K562 (cell line): ENCODE data around the gene BMP4. TPM values are rescaled to one million over a fixed set of nuclear protein-coding genes. Genes with fewer than 3 reads are reported as not detected.

Source experiments
- ATAC-seq: fragments of 200-7000 bp; cut with Tn5 transposase; 3 replicates; pipeline ENCODE4 v1.9.1; 2020; ENCODE audit warnings: moderate library complexity
- BruUV-seq: library from RNA; stranded (reverse); fragments of 400-500 nt; replicated peaks from 2 replicates; lab custom pipeline; 2021; lab: Mats Ljungman, UMichigan
- CTCF ChIA-PET: fragments of 300-600 bp; formaldehyde crosslinking; extraction: SDS; loops from one replicate; lab custom pipeline; 2021; ENCODE audit warnings: low intra/inter-chr PET ratio; lab: Yijun Ruan, JAX
- POLR2A ChIA-PET: fragments of 300-600, 350-650 bp; sonication (Branson Sonifier 250); formaldehyde crosslinking; extraction: SDS; loops from one replicate; lab custom pipeline; 2021; ENCODE audit warnings: antibody characterized with exemption, inconsistent platforms; lab: Yijun Ruan, JAX
- DNase-seq, 4 experiments: peaks; one replicate each; pipeline versions ENCODE4 v3.0.0 to v3.0.0-alpha.2; 2011 to 2018; ENCODE audit warnings: low spot score in 3 of 4, mixed read lengths in 3 of 4; ENCODE audit errors: extremely low read depth in 1 of 4
- FAIRE-seq: peaks from 2 replicates; lab custom pipeline; 2011; peaks lifted over from hg19 to GRCh38; lab: Jason Lieb, UNC
- H2AFZ ChIP-seq: 2 replicates; pipeline ENCODE4 v1.6.0; 2011; ENCODE audit warnings: low read depth, low read length, control low read depth, inconsistent platforms
- H3K27ac ChIP-seq: fragments of 200-600 bp; 3 replicates; pipeline ENCODE4 v1.8.0; 2011; ENCODE audit warnings: low read depth, mild to moderate bottlenecking, control low read depth, inconsistent platforms, low read length, moderate library complexity, mixed read lengths; ENCODE audit errors: extremely low read depth
- H3K27me3 ChIP-seq, 2 experiments: fragments of 300-600 bp in 1 of 2; 2 replicates in 1 of 2; 3 replicates in 1 of 2; pipeline versions ENCODE4 v1.6.0 to v1.8.0; 2011; ENCODE audit warnings: inconsistent platforms in 2 of 2, low read length in 2 of 2, mild to moderate bottlenecking in 1 of 2, mixed read lengths in 1 of 2, moderate library complexity in 1 of 2; ENCODE audit not compliant: control insufficient read depth in 2 of 2, insufficient read depth in 2 of 2
- H3K36me3 ChIP-seq: fragments of 300-600 bp; 3 replicates; pipeline ENCODE4 v1.8.0; 2011; ENCODE audit warnings: mild to moderate bottlenecking, low read length, inconsistent platforms; ENCODE audit not compliant: control insufficient read depth, insufficient read depth
- H3K4me1 ChIP-seq, 2 experiments: fragments of 200-600 bp in 1 of 2; replicated peaks in 1 of 2; 2 replicates in 1 of 2; 3 replicates in 1 of 2; pipeline versions ENCODE4 v1.5.1 to v1.8.0; 2011; ENCODE audit warnings: inconsistent platforms in 2 of 2, low read length in 2 of 2, mild to moderate bottlenecking in 1 of 2, mixed read lengths in 1 of 2, moderate library complexity in 1 of 2; ENCODE audit not compliant: control insufficient read depth in 2 of 2, insufficient read depth in 2 of 2
- H3K4me2 ChIP-seq: 2 replicates; pipeline ENCODE4 v1.6.1; 2011; ENCODE audit warnings: low read length, control low read depth, inconsistent platforms, mixed read lengths; ENCODE audit not compliant: insufficient read depth
- H3K4me3 ChIP-seq: fragments of 200-600 bp; sonication (generic), shearing (Covaris generic); 2 replicates; pipeline ENCODE4 v1.5.1; 2016; ENCODE audit warnings: control low read depth, inconsistent platforms
- H3K79me2 ChIP-seq: fragments of 200-600 bp; 3 replicates; pipeline ENCODE4 v1.8.0; 2011; ENCODE audit warnings: low read length, inconsistent platforms; ENCODE audit not compliant: control insufficient read depth, insufficient read depth
- H3K9ac ChIP-seq, 2 experiments: 2 replicates each; pipeline versions ENCODE4 v1.6.0 to v1.6.1; 2011; ENCODE audit warnings: low read depth in 2 of 2, low read length in 2 of 2, control low read depth in 1 of 2, inconsistent platforms in 1 of 2, mild to moderate bottlenecking in 1 of 2, mixed read lengths in 1 of 2; ENCODE audit not compliant: insufficient read depth in 1 of 2
- H3K9me1 ChIP-seq: one replicate; pipeline ENCODE4 v1.6.0; 2011; ENCODE audit warnings: inconsistent platforms, mild to moderate bottlenecking, low read length, moderate library complexity; ENCODE audit not compliant: control insufficient read depth, insufficient read depth
- H3K9me3 ChIP-seq: replicated peaks from 2 replicates; pipeline ENCODE4 v1.5.1; 2011; ENCODE audit warnings: low read depth, low read length, inconsistent platforms; ENCODE audit not compliant: control insufficient read depth, insufficient read depth
- H4K20me1 ChIP-seq: replicated peaks from 2 replicates; pipeline ENCODE4 v1.6.1; 2011; ENCODE audit warnings: low read length, inconsistent platforms, mixed read lengths; ENCODE audit not compliant: control insufficient read depth, insufficient read depth
- CREB1 ChIP-seq, 2 experiments: sonication (generic) in 1 of 2; formaldehyde crosslinking in 1 of 2; IDR thresholded peaks; 2 replicates each; pipeline versions ENCODE4 v1.6.1 to v1.8.0; 2012 to 2022; ENCODE audit warnings: inconsistent platforms in 1 of 2, mild to moderate bottlenecking in 1 of 2, missing genetic modification reagents in 1 of 2, moderate library complexity in 1 of 2
- MAFG ChIP-seq: fragments of 450-650 bp; conservative IDR thresholded peaks from 2 replicates; pipeline ENCODE4 v1.6.1; 2016; ENCODE audit warnings: missing genetic modification characterization, missing compliant biosample characterization
- NFIC ChIP-seq: fragments of 450-650 bp; IDR thresholded peaks from 2 replicates; pipeline ENCODE4 v1.6.1; 2017; ENCODE audit warnings: mild to moderate bottlenecking, inconsistent platforms
- PRPF4 ChIP-seq: fragments of 200-400 bp; formaldehyde crosslinking; IDR thresholded peaks from one replicate; pipeline ENCODE4 v1.6.1; 2017; ENCODE audit warnings: low read length, low read depth, mild to moderate bottlenecking; ENCODE audit not compliant: insufficient read depth, poor library complexity, severe bottlenecking
- ZFX ChIP-seq: sonication (generic); formaldehyde crosslinking; IDR thresholded peaks from 2 replicates; pipeline ENCODE4 v1.8.0; 2022; ENCODE audit warnings: mild to moderate bottlenecking, missing genetic modification reagents, moderate library complexity
- ZNF217 ChIP-seq: sonication (generic); formaldehyde crosslinking; IDR thresholded peaks from 2 replicates; pipeline ENCODE4 v1.8.0; 2022; ENCODE audit warnings: mild to moderate bottlenecking, missing genetic modification reagents
- WGBS: fragments of 100-300 bp; shearing (Covaris generic); methylation state at CpG from one replicate; pipeline ENCODE4 v1.1.6; 2016; ENCODE audit warnings: low coverage, mixed read lengths; ENCODE audit not compliant: insufficient coverage; ENCODE audit errors: missing lambda C conversion rate; 5-methylcytosine and 5-hydroxymethylcytosine counted together
- in situ Hi-C: fragments of 300-500 bp; cut with MboI; formaldehyde crosslinking; loops from 4 replicates; pipeline ENCODE4 v1.15.0; 2018; ENCODE audit warnings: inconsistent platforms, mixed read lengths
- intact Hi-C: fragments of 100-400 bp; cut with micrococcal nuclease; formaldehyde crosslinking; loops from 2 replicates; pipeline ENCODE4 v1.14.2; 2022
- polyA plus RNA-seq, 8 experiments: library from polyadenylated mRNA; depleted of rRNA in 4 of 8; stranded (reverse) in 5 of 8; unstranded in 3 of 8; fragments of >200 nt; fragmentation: Nextera tagmentation in 2 of 8; fragmentation: Illumina TruSeq in 1 of 8; extraction: Ambion mirVana in 2 of 8; extraction: Trizol in 1 of 8; gene quantifications; 2 replicates each; pipeline versions ENCODE4 v1.2.1 to v1.2.3, GENCODE V29; 2011 to 2014; ENCODE audit warnings: inconsistent platforms in 1 of 8, missing spikeins in 1 of 8
- total RNA-seq, 7 experiments: library from RNA; depleted of rRNA in 6 of 7; stranded (reverse); fragments of >200 nt in 6 of 7; fragmentation: Illumina TruSeq in 2 of 7; extraction: Trizol in 2 of 7; gene quantifications; 2 replicates each; pipeline versions ENCODE4 v1.2.1 to v1.2.3, GENCODE V29; 2011 to 2021; ENCODE audit warnings: low replicate concordance in 1 of 7
- TF ChIP-seq, protein P1 (sequence below): fragments of 450-650 bp; IDR thresholded peaks from 2 replicates; pipeline ENCODE4 v1.6.1; 2016; ENCODE audit warnings: low read depth, mild to moderate bottlenecking, moderate library complexity
- TF ChIP-seq, protein P2 (sequence below): IDR thresholded peaks from 2 replicates; pipeline ENCODE4 v1.6.1; 2011; ENCODE audit warnings: borderline replicate concordance, low read depth, mild to moderate bottlenecking, moderate library complexity, low read length; ENCODE audit not compliant: insufficient read depth, poor library complexity, severe bottlenecking
- TF ChIP-seq, protein P3 (sequence below): fragments of 450-650 bp; IDR thresholded peaks from 2 replicates; pipeline ENCODE4 v1.6.1; 2017; ENCODE audit warnings: antibody characterized with exemption

Gene BMP4
- total and polyA plus RNA-seq, 9 of the 15 experiments (the other 6 are each of a cell fraction or from before 2014, with no cell fraction given) = not detected

DNA sequence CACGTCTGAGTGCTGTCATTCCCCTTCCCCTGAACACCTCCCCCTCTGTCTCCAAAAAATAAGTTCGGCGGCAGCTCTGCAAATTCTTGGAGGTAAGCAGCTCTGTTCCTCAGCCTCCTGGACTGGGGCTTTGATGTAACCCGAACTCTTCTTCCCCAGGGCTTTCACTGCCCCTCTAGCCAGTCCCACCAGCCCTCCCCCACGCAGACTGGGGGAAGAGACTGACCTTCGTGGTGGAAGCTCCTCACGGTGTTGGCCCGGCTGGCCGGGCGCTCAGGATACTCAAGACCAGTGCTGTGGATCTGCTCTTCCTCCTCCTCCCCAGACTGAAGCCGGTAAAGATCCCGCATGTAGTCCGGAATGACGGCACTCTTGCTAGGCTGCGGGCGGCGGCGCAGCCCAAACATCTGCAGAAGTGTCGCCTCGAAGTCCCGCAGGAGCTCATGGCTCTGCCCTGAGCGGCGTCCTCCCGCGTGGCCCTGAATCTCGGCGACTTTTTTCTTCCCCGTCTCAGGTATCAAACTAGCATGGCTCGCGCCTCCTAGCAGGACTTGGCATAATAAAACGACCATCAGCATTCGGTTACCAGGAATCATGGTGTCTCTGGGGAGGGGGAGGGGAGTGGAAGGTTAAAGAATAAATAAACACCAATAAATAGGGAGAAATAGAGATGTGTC, 4.9 kb downstream of the BMP4 start (continued):
- TF ChIP-seq, protein P1, sequence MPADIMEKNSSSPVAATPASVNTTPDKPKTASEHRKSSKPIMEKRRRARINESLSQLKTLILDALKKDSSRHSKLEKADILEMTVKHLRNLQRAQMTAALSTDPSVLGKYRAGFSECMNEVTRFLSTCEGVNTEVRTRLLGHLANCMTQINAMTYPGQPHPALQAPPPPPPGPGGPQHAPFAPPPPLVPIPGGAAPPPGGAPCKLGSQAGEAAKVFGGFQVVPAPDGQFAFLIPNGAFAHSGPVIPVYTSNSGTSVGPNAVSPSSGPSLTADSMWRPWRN = no peak
- TF ChIP-seq MAFG (tag) (no peak), PRPF4 (no peak)

DNA sequence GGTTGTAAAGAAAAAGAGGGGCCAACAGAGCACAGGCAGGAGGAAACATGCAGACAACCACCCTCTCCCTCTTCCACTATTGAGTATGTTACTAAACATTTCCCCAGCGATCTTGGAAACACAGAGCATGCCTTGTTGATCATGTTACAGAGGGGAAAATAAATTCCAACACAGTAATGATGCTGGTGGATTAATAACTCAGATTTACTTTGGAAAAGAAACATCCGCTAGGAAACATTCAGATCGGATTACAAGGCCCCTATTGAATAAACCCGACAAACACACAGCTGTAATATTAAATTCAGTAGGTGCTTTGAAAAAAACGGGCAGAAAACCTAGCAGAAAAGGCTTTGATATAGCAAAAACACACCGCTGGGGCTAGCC, 5.4 kb downstream of the BMP4 start:
- no TSS peak for BruUV-seq
- no peak for FAIRE-seq
- in situ Hi-C loops = no loop called here

More for the DNA sequence above, 5.4 kb downstream of the BMP4 start:
- no peak for DNase-seq
- no peaks in the 10 kb centered on the region for H3K79me2 ChIP-seq
- no peak for ATAC-seq
- no peaks in the 10 kb centered on the region for H4K20me1 ChIP-seq
- no peak overlapping the region for H2AFZ ChIP-seq
- H3K4me3 ChIP-seq = no peak overlapping the region
- H3K4me2 ChIP-seq = no peak overlapping the region
- TF ChIP-seq, protein P2, sequence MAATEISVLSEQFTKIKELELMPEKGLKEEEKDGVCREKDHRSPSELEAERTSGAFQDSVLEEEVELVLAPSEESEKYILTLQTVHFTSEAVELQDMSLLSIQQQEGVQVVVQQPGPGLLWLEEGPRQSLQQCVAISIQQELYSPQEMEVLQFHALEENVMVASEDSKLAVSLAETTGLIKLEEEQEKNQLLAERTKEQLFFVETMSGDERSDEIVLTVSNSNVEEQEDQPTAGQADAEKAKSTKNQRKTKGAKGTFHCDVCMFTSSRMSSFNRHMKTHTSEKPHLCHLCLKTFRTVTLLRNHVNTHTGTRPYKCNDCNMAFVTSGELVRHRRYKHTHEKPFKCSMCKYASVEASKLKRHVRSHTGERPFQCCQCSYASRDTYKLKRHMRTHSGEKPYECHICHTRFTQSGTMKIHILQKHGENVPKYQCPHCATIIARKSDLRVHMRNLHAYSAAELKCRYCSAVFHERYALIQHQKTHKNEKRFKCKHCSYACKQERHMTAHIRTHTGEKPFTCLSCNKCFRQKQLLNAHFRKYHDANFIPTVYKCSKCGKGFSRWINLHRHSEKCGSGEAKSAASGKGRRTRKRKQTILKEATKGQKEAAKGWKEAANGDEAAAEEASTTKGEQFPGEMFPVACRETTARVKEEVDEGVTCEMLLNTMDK = no peak
- TF ChIP-seq ZNF217 (CRISPR knock-in tag) = no peak
- no peak for TF ChIP-seq CREB1 (IDR thresholded peaks at IDR 0.05)
- TF ChIP-seq CREB1 (CRISPR knock-in tag; IDR thresholded peaks at IDR 0.05) = no peak
- TF ChIP-seq, protein P3, sequence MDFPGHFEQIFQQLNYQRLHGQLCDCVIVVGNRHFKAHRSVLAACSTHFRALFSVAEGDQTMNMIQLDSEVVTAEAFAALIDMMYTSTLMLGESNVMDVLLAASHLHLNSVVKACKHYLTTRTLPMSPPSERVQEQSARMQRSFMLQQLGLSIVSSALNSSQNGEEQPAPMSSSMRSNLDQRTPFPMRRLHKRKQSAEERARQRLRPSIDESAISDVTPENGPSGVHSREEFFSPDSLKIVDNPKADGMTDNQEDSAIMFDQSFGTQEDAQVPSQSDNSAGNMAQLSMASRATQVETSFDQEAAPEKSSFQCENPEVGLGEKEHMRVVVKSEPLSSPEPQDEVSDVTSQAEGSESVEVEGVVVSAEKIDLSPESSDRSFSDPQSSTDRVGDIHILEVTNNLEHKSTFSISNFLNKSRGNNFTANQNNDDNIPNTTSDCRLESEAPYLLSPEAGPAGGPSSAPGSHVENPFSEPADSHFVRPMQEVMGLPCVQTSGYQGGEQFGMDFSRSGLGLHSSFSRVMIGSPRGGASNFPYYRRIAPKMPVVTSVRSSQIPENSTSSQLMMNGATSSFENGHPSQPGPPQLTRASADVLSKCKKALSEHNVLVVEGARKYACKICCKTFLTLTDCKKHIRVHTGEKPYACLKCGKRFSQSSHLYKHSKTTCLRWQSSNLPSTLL = no peak
- no peak for TF ChIP-seq NFIC
- no peak for TF ChIP-seq ZFX
- TF ChIP-seq, all 486 proteins: peak for 0
- no peaks in the 10 kb centered on the region for H3K36me3 ChIP-seq
- CTCF ChIA-PET = no interaction called here
- POLR2A ChIA-PET = no interaction called here
- H3K27ac ChIP-seq = no peak overlapping the region
- intact Hi-C loops = no loop called here
- WGBS = 3% methylated on average over 4 of the region's 6 CpGs
- no peaks in the 10 kb centered on the region for H3K9me1 ChIP-seq
- H3K4me1 ChIP-seq = peaks cover 0 to 6% of the 10 kb centered on the region in 2 experiments; a peak in 1 of 5 replicates
- H3K9ac ChIP-seq = no peak overlapping the region
- H3K9me3 ChIP-seq = no peaks in the 10 kb centered on the region
- H3K27me3 ChIP-seq = peaks cover 0 to 18% of the 10 kb centered on the region in 2 experiments; a peak in 2 of 5 replicates
